ENCODE measurements around the gene JAZF1.
A peak's percentile ranks its signal among the peaks of the same experiment; 100 is the strongest.

The JAZF1 gene

GRCh38 chr7:28181416-28181815, 821 bp upstream of the JAZF1 start:
- no peak for TF ChIP-seq CTCF (IDR thresholded peaks at IDR 0.05)

GRCh38 chr7:28180031-28180363, 598 bp downstream of the JAZF1 start:
- H3K4me3 ChIP-seq, result peak overlapping the region; percentile 91 to 97
- H3K4me1 ChIP-seq, result peaks cover 0 to 59% (median 38%) of the 10 kb centered on the region in 4 donors
- intact Hi-C loops (cut with DNase I; ENCODE audit: low total_unique reads), result no loop called here
- H3K27ac ChIP-seq, result peak overlapping the region; percentile 87 to 97
- DNase-seq, result no peak
- no peaks in the 10 kb centered on the region for H3K27me3 ChIP-seq
- no peaks in the 10 kb centered on the region for H3K9me3 ChIP-seq
- no peaks in the 10 kb centered on the region for H3K36me3 ChIP-seq
- no peak for TF ChIP-seq CTCF (IDR thresholded peaks at IDR 0.05)

More at GRCh38 chr7:28181416-28181815, 821 bp upstream of the JAZF1 start:
- no peaks in the 10 kb centered on the region for H3K27me3 ChIP-seq
- H3K4me3 ChIP-seq, result peak overlapping the region in 1 of 2 donors; percentile 91
- no peak for DNase-seq
- no peaks in the 10 kb centered on the region for H3K36me3 ChIP-seq
- peak overlapping the region in 1 of 2 donors; percentile 97 for H3K27ac ChIP-seq
- no peaks in the 10 kb centered on the region for H3K9me3 ChIP-seq
- intact Hi-C loops (cut with DNase I; ENCODE audit: low total_unique reads), result no loop called here
- H3K4me1 ChIP-seq, result peaks cover 0 to 45% (median 28%) of the 10 kb centered on the region in 4 donors

- intact Hi-C loops (cut with DNase I; ENCODE audit: low total_unique reads), result no loop called here
- DNase-seq, result peak; percentile 74 to 87
- H3K4me1 ChIP-seq, result peaks cover 0 to 64% (median 40%) of the 10 kb centered on the region in 4 donors
- no peaks in the 10 kb centered on the region for H3K9me3 ChIP-seq
- no peaks in the 10 kb centered on the region for H3K36me3 ChIP-seq
- TF ChIP-seq CTCF (IDR thresholded peaks at IDR 0.05), result no peak
- peak overlapping the region; percentile 87 to 97 for H3K27ac ChIP-seq
- no peaks in the 10 kb centered on the region for H3K27me3 ChIP-seq
- H3K4me3 ChIP-seq, result peak overlapping the region; percentile 91 to 97
Observed at GRCh38 chr7:28179120-28180030, 1.2 kb downstream of the JAZF1 start.

GRCh38 chr7:28178599-28178998, 2.0 kb downstream of the JAZF1 start:
- intact Hi-C loops (cut with DNase I; ENCODE audit: low total_unique reads), result no loop called here
- Histone ChIP-seq H3K4me1 (peaks cover 0 to 69% (median 40%) of the 10 kb centered on the region in 4 donors), H3K27ac (peak overlapping the region; percentile 87 to 97), H3K9me3 (no peaks in the 10 kb centered on the region), H3K36me3 (no peaks in the 10 kb centered on the region), H3K4me3 (peak overlapping the region; percentile 91 to 97), H3K27me3 (no peaks in the 10 kb centered on the region)
- no peak for TF ChIP-seq CTCF (IDR thresholded peaks at IDR 0.05)
- DNase-seq, result no peak

GRCh38 chr7:28177836-28178235, 2.8 kb downstream of the JAZF1 start:
- no peak for TF ChIP-seq CTCF (IDR thresholded peaks at IDR 0.05)
- Histone ChIP-seq H3K27ac (peak overlapping the region; percentile 87 to 97), H3K36me3 (no peaks in the 10 kb centered on the region), H3K27me3 (no peaks in the 10 kb centered on the region), H3K4me1 (peaks cover 0 to 69% (median 40%) of the 10 kb centered on the region in 4 donors), H3K9me3 (no peaks in the 10 kb centered on the region), H3K4me3 (no peak overlapping the region)
- intact Hi-C loops (cut with DNase I; ENCODE audit: low total_unique reads), result no loop called here
- DNase-seq, result no peak

All from tibial artery (tissue), 4 donors.